ENCODE measurements around the gene EFS.

- TF ChIP-seq POLR2A (IDR thresholded peaks at IDR 0.05) (no peak), CTCF (IDR thresholded peaks at IDR 0.05) (no peak)
These were observed 5.1 kb downstream of the EFS start for GRCh38 chr14:23359722-23360447.
